GM23338 (cell line): ENCODE measurements around the gene MIAT. TPM values are rescaled to one million over a fixed set of nuclear protein-coding genes. Genes with fewer than 3 reads are reported as not detected.
"Not testable (repeated sequence)": the region's sequence is repeated elsewhere in the genome, so short reads cannot be mapped to it uniquely, and the experiment has no call there.

ENCODE experiments used
- ATAC-seq: fragments of 200-7000 bp; cut with Tn5 transposase; 3 replicates; pipeline ENCODE4 v1.9.1; 2020
- DNase-seq: peaks from one replicate; pipeline ENCODE4 v3.0.0-alpha.2; 2015; ENCODE audit warnings: low spot score
- H2AFZ ChIP-seq: fragments of 200-600 bp; sonication (generic); 2 replicates; pipeline ENCODE4 v1.8.0; 2016; ENCODE audit warnings: antibody characterized with exemption, mild to moderate bottlenecking, moderate library complexity
- H3F3A ChIP-seq: fragments of 200-600 bp; sonication (generic); replicated peaks from 2 replicates; pipeline ENCODE4 v1.8.0; 2017; ENCODE audit warnings: antibody characterized with exemption, mixed run types, low read depth
- H3K27ac ChIP-seq: fragments of 200-600 bp; sonication (generic); 2 replicates; pipeline ENCODE4 v1.6.1; 2016; ENCODE audit warnings: low read depth
- H3K27me3 ChIP-seq: fragments of 200-600 bp; sonication (generic); 2 replicates; pipeline ENCODE4 v1.8.0; 2016; ENCODE audit warnings: mild to moderate bottlenecking, mixed run types, moderate library complexity; ENCODE audit not compliant: insufficient read depth
- H3K36me3 ChIP-seq: fragments of 200-600 bp; sonication (generic); 2 replicates; pipeline ENCODE4 v1.8.0; 2016; ENCODE audit warnings: mild to moderate bottlenecking; ENCODE audit not compliant: insufficient read depth
- H3K4me1 ChIP-seq: fragments of 200-600 bp; sonication (generic); 2 replicates; pipeline ENCODE4 v1.8.0; 2016; ENCODE audit warnings: mild to moderate bottlenecking, moderate library complexity; ENCODE audit not compliant: insufficient read depth
- H3K4me2 ChIP-seq: fragments of 200-600 bp; sonication (generic); 2 replicates; pipeline ENCODE4 v1.7.1; 2017; ENCODE audit warnings: mixed run types
- H3K4me3 ChIP-seq: fragments of 200-600 bp; sonication (generic); 2 replicates; pipeline ENCODE4 v1.6.1; 2016; ENCODE audit warnings: mixed run types
- H3K79me2 ChIP-seq: fragments of 200-600 bp; sonication (generic); replicated peaks from 2 replicates; pipeline ENCODE4 v1.8.0; 2017; ENCODE audit warnings: mild to moderate bottlenecking; ENCODE audit not compliant: insufficient read depth
- H3K9me2 ChIP-seq: fragments of 200-600 bp; sonication (generic); 2 replicates; pipeline ENCODE4 v1.8.0; 2017; ENCODE audit not compliant: insufficient read depth
- H4K20me1 ChIP-seq: fragments of 200-600 bp; sonication (generic); replicated peaks from 2 replicates; pipeline ENCODE4 v1.8.0; 2017; ENCODE audit warnings: mild to moderate bottlenecking; ENCODE audit not compliant: insufficient read depth
- H3K27ac Mint-ChIP-seq: 2 replicates; pipeline ENCODE4 v1.8.0; 2020; ENCODE audit warnings: inconsistent platforms, mild to moderate bottlenecking, moderate library complexity, mixed read lengths
- H3K27me3 Mint-ChIP-seq: 3 replicates; pipeline ENCODE4 v1.8.0; 2022; ENCODE audit warnings: low read depth, mild to moderate bottlenecking, moderate library complexity, mixed read lengths, inconsistent platforms; ENCODE audit not compliant: insufficient read depth, poor library complexity
- H3K36me3 Mint-ChIP-seq: 3 replicates; pipeline ENCODE4 v1.8.0; 2021; ENCODE audit warnings: low read depth, mild to moderate bottlenecking, inconsistent platforms, moderate library complexity, mixed read lengths
- H3K4me1 Mint-ChIP-seq: 3 replicates; pipeline ENCODE4 v1.8.0; 2020; ENCODE audit warnings: mild to moderate bottlenecking, inconsistent platforms, mixed read lengths
- H3K4me3 Mint-ChIP-seq: 3 replicates; pipeline ENCODE4 v1.8.0; 2021; ENCODE audit warnings: moderate library complexity, mild to moderate bottlenecking, inconsistent platforms, mixed read lengths
- H3K9me3 Mint-ChIP-seq: 3 replicates; pipeline ENCODE4 v1.8.0; 2020; ENCODE audit warnings: moderate library complexity, mild to moderate bottlenecking, inconsistent platforms, mixed read lengths
- CREB1 ChIP-seq: fragments of 250-450 bp; sonication (Bioruptor Pico); IDR thresholded peaks from 2 replicates; pipeline ENCODE4 v1.5.0; 2020; ENCODE audit warnings: low read depth, mild to moderate bottlenecking, moderate library complexity
- EZH2 ChIP-seq: fragments of 200-600 bp; sonication (generic); IDR thresholded peaks from one replicate; pipeline ENCODE4 v1.8.0; 2017; ENCODE audit warnings: antibody characterized with exemption, mild to moderate bottlenecking, low read depth; ENCODE audit not compliant: unreplicated experiment
- EZH2phosphoT487 ChIP-seq: fragments of 200-600 bp; sonication (generic); IDR thresholded peaks from one replicate; pipeline ENCODE4 v1.8.1; 2018; ENCODE audit warnings: antibody characterized with exemption; ENCODE audit not compliant: unreplicated experiment
- JUNB ChIP-seq: IDR thresholded peaks from one replicate; pipeline ENCODE4 v1.6.1; 2016; ENCODE audit warnings: antibody characterized with exemption; ENCODE audit not compliant: unreplicated experiment
- NANOG ChIP-seq: IDR thresholded peaks from 2 replicates; pipeline ENCODE4 v1.6.1; 2016; ENCODE audit warnings: antibody characterized with exemption, borderline replicate concordance
- POLR2AphosphoS5 ChIP-seq: IDR thresholded peaks from 2 replicates; pipeline ENCODE4 v1.6.1; 2016; ENCODE audit warnings: antibody characterized with exemption, low read depth
- STAT1 ChIP-seq: IDR thresholded peaks from one replicate; pipeline ENCODE4 v1.6.1; 2016; ENCODE audit warnings: antibody characterized with exemption; ENCODE audit not compliant: unreplicated experiment
- polyA plus RNA-seq: library from polyadenylated mRNA; unstranded; fragments of >200 nt; fragmentation: Nextera tagmentation; extraction: Ambion mirVana; gene quantifications from 2 replicates; pipeline ENCODE4 v1.2.1, GENCODE V29; 2016
- total RNA-seq: library from RNA; depleted of rRNA; stranded (reverse); fragments of >200 nt; shearing (Covaris generic); gene quantifications from 2 replicates; pipeline ENCODE4 v1.2.3, GENCODE V29; 2014
- TF ChIP-seq, protein P1 (sequence below): IDR thresholded peaks from one replicate; pipeline ENCODE4 v1.6.1; 2018; ENCODE audit warnings: antibody characterized with exemption; ENCODE audit not compliant: unreplicated experiment
- TF ChIP-seq, protein P2 (sequence below): fragments of 250-450 bp; sonication (Bioruptor Pico); IDR thresholded peaks from 2 replicates; pipeline ENCODE4 v1.5.0; 2020; ENCODE audit warnings: mild to moderate bottlenecking, moderate library complexity
- TF ChIP-seq, protein P3 (sequence below): IDR thresholded peaks from 2 replicates; pipeline ENCODE4 v1.6.1; 2016; ENCODE audit warnings: antibody characterized with exemption

MIAT gene
- total and polyA plus RNA-seq, 2 experiments from 2014 or later = 10.0 to 63.6 TPM

GRCh38 chr22:26705379-26705778 is 48.0 kb downstream of the MIAT start:
- not testable (repeated sequence) for H3K9me2 ChIP-seq, H3K79me2 ChIP-seq, H2AFZ ChIP-seq, H3K27ac ChIP-seq, H3K4me3 ChIP-seq, DNase-seq, H3K36me3 ChIP-seq, H3K4me2 ChIP-seq, H3K4me3 Mint-ChIP-seq, H3K27me3 Mint-ChIP-seq, H4K20me1 ChIP-seq, H3K4me1 Mint-ChIP-seq, H3F3A ChIP-seq, H3K4me1 ChIP-seq, H3K27ac Mint-ChIP-seq, ATAC-seq, H3K27me3 ChIP-seq
- Mint-ChIP-seq H3K36me3 (peaks cover 33% of the 10 kb centered on the region), H3K9me3 (peaks cover 33% of the 10 kb centered on the region)

GRCh38 chr22:26707090-26707489 is 49.7 kb downstream of the MIAT start:
- 0 out of 2 replicates have a peak, but pooled peaks cover 14% of the 10 kb centered on the region for H3F3A ChIP-seq
- H3K4me2 ChIP-seq = no peak overlapping the region
- 0 out of 2 replicates have a peak, but pooled peaks cover 3% of the 10 kb centered on the region for H3K4me1 ChIP-seq
- DNase-seq = no peak
- Mint-ChIP-seq H3K4me1 (no peaks in the 10 kb centered on the region; the same call in 2 of the 3 replicates), H3K9me3 (peaks cover 28% of the 10 kb centered on the region), H3K36me3 (peaks cover 26% of the 10 kb centered on the region), H3K4me3 (no peak overlapping the region), H3K27me3 (no peaks in the 10 kb centered on the region), H3K27ac (no peak overlapping the region)
- H3K9me2 ChIP-seq = 0 out of 2 replicates have a peak, but pooled peaks cover 3% of the 10 kb centered on the region
- no peaks in the 10 kb centered on the region for H3K27me3 ChIP-seq
- no peak overlapping the region for H3K4me3 ChIP-seq
- no peaks in the 10 kb centered on the region for H3K79me2 ChIP-seq
- H3K36me3 ChIP-seq = no peaks in the 10 kb centered on the region
- ATAC-seq = no peak
- no peak overlapping the region for H2AFZ ChIP-seq
- no peak overlapping the region for H3K27ac ChIP-seq
- H4K20me1 ChIP-seq = no peaks in the 10 kb centered on the region
- no peak for TF ChIP-seq EZH2
- TF ChIP-seq, protein P1, sequence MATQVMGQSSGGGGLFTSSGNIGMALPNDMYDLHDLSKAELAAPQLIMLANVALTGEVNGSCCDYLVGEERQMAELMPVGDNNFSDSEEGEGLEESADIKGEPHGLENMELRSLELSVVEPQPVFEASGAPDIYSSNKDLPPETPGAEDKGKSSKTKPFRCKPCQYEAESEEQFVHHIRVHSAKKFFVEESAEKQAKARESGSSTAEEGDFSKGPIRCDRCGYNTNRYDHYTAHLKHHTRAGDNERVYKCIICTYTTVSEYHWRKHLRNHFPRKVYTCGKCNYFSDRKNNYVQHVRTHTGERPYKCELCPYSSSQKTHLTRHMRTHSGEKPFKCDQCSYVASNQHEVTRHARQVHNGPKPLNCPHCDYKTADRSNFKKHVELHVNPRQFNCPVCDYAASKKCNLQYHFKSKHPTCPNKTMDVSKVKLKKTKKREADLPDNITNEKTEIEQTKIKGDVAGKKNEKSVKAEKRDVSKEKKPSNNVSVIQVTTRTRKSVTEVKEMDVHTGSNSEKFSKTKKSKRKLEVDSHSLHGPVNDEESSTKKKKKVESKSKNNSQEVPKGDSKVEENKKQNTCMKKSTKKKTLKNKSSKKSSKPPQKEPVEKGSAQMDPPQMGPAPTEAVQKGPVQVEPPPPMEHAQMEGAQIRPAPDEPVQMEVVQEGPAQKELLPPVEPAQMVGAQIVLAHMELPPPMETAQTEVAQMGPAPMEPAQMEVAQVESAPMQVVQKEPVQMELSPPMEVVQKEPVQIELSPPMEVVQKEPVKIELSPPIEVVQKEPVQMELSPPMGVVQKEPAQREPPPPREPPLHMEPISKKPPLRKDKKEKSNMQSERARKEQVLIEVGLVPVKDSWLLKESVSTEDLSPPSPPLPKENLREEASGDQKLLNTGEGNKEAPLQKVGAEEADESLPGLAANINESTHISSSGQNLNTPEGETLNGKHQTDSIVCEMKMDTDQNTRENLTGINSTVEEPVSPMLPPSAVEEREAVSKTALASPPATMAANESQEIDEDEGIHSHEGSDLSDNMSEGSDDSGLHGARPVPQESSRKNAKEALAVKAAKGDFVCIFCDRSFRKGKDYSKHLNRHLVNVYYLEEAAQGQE = no peak
- no peak for TF ChIP-seq JUNB
- TF ChIP-seq, protein P2, sequence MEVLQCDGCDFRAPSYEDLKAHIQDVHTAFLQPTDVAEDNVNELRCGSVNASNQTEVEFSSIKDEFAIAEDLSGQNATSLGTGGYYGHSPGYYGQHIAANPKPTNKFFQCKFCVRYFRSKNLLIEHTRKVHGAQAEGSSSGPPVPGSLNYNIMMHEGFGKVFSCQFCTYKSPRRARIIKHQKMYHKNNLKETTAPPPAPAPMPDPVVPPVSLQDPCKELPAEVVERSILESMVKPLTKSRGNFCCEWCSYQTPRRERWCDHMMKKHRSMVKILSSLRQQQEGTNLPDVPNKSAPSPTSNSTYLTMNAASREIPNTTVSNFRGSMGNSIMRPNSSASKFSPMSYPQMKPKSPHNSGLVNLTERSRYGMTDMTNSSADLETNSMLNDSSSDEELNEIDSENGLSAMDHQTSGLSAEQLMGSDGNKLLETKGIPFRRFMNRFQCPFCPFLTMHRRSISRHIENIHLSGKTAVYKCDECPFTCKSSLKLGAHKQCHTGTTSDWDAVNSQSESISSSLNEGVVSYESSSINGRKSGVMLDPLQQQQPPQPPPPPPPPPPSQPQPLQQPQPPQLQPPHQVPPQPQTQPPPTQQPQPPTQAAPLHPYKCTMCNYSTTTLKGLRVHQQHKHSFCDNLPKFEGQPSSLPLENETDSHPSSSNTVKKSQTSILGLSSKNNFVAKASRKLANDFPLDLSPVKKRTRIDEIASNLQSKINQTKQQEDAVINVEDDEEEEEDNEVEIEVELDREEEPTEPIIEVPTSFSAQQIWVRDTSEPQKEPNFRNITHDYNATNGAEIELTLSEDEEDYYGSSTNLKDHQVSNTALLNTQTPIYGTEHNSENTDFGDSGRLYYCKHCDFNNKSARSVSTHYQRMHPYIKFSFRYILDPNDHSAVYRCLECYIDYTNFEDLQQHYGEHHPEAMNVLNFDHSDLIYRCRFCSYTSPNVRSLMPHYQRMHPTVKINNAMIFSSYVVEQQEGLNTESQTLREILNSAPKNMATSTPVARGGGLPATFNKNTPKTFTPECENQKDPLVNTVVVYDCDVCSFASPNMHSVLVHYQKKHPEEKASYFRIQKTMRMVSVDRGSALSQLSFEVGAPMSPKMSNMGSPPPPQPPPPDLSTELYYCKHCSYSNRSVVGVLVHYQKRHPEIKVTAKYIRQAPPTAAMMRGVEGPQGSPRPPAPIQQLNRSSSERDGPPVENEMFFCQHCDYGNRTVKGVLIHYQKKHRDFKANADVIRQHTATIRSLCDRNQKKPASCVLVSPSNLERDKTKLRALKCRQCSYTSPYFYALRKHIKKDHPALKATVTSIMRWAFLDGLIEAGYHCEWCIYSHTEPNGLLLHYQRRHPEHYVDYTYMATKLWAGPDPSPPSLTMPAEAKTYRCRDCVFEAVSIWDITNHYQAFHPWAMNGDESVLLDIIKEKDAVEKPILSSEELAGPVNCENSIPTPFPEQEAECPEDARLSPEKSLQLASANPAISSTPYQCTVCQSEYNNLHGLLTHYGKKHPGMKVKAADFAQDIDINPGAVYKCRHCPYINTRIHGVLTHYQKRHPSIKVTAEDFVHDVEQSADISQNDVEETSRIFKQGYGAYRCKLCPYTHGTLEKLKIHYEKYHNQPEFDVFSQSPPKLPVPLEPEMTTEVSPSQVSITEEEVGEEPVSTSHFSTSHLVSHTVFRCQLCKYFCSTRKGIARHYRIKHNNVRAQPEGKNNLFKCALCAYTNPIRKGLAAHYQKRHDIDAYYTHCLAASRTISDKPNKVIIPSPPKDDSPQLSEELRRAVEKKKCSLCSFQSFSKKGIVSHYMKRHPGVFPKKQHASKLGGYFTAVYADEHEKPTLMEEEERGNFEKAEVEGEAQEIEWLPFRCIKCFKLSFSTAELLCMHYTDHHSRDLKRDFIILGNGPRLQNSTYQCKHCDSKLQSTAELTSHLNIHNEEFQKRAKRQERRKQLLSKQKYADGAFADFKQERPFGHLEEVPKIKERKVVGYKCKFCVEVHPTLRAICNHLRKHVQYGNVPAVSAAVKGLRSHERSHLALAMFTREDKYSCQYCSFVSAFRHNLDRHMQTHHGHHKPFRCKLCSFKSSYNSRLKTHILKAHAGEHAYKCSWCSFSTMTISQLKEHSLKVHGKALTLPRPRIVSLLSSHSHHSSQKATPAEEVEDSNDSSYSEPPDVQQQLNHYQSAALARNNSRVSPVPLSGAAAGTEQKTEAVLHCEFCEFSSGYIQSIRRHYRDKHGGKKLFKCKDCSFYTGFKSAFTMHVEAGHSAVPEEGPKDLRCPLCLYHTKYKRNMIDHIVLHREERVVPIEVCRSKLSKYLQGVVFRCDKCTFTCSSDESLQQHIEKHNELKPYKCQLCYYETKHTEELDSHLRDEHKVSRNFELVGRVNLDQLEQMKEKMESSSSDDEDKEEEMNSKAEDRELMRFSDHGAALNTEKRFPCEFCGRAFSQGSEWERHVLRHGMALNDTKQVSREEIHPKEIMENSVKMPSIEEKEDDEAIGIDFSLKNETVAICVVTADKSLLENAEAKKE (CRISPR knock-in tag) = no peak
- no peak for TF ChIP-seq EZH2phosphoT487
- TF ChIP-seq POLR2AphosphoS5 = no peak
- TF ChIP-seq, protein P3, sequence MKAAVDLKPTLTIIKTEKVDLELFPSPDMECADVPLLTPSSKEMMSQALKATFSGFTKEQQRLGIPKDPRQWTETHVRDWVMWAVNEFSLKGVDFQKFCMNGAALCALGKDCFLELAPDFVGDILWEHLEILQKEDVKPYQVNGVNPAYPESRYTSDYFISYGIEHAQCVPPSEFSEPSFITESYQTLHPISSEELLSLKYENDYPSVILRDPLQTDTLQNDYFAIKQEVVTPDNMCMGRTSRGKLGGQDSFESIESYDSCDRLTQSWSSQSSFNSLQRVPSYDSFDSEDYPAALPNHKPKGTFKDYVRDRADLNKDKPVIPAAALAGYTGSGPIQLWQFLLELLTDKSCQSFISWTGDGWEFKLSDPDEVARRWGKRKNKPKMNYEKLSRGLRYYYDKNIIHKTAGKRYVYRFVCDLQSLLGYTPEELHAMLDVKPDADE = no peak
- no peak for TF ChIP-seq CREB1 (CRISPR knock-in tag)
- no peak for TF ChIP-seq STAT1
- no peak for TF ChIP-seq NANOG
